BJ (cell line): ENCODE results near the gene ZNF439. TPM values are rescaled to one million over a fixed set of nuclear protein-coding genes. Genes with fewer than 3 reads are reported as not detected.
"Not testable (repeated sequence)": the region's sequence is repeated elsewhere in the genome, so short reads cannot be mapped to it uniquely, and the experiment has no call there.

ENCODE experiments used
- CTCF ChIA-PET: fragments of 350-600 bp; formaldehyde crosslinking; extraction: SDS; loops from one replicate; lab custom pipeline; 2021; ENCODE audit warnings: antibody characterized with exemption, inconsistent platforms; lab: Yijun Ruan, JAX
- POLR2A ChIA-PET: fragments of 300-600 bp; sonication (Branson Sonifier 250); formaldehyde crosslinking; extraction: SDS; loops from one replicate; lab custom pipeline; 2021; ENCODE audit warnings: antibody characterized with exemption; lab: Charles Lee
- DNase-seq: peaks from one replicate; pipeline ENCODE4 v3.0.0-alpha.2; 2011; ENCODE audit warnings: low read depth
- H3K27me3 ChIP-seq: 2 replicates; pipeline ENCODE4 v1.6.0; 2011; ENCODE audit warnings: low read length; ENCODE audit not compliant: control insufficient read depth, insufficient read depth
- H3K36me3 ChIP-seq: 2 replicates; pipeline ENCODE4 v1.5.1; 2011; ENCODE audit warnings: low read length; ENCODE audit not compliant: control insufficient read depth, insufficient read depth
- H3K4me3 ChIP-seq: 2 replicates; pipeline ENCODE4 v1.5.1; 2011; ENCODE audit warnings: low read depth, mild to moderate bottlenecking, control low read depth, low read length
- polyA plus RNA-seq: library from polyadenylated mRNA; depleted of rRNA; stranded (reverse); fragments of >200 nt; gene quantifications from 2 replicates; pipeline ENCODE4 v1.2.3, GENCODE V29; 2011; rRNA removed
- TF ChIP-seq, protein P1 (sequence below): IDR thresholded peaks from 2 replicates; pipeline ENCODE4 v1.5.1; 2011; ENCODE audit warnings: low read depth, mild to moderate bottlenecking, control low read depth, inconsistent platforms, low read length, moderate library complexity; ENCODE audit not compliant: insufficient read depth

Gene ZNF439
- polyA plus RNA-seq, 1 experiment, result 3.0 TPM

DNA sequence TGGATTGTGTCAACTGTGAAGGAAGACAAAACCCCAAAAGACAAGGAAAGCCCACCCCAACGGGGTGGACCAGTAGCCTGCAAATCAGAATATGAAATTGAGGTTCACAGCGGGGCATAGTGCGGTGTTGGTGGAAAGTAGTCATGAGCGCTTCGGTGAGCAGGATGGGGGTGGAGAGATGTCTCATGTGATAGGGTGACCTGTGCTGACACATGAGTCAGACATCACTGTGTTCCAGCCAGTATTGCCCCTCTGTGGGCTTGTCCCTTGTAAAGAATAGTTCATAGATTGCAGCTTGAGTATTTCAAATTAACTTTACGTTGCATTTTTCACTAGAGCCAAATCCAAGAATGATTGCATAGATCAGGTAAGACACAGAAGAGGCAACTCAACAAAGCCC, 46.3 kb downstream of the ZNF439 start:
- Histone ChIP-seq H3K36me3 (no peaks in the 10 kb centered on the region), H3K4me3 (no peak overlapping the region), H3K27me3 (no peaks in the 10 kb centered on the region)
- POLR2A ChIA-PET, result no interaction called here
- no peak for DNase-seq
- CTCF ChIA-PET, result interaction anchor here (0.6 to 0.9 kb wide), 2 partner anchors 26 to 133 kb away, joined by 3 read pairs; no protein-coding TSS in a partner anchor
- TF ChIP-seq, protein P1, sequence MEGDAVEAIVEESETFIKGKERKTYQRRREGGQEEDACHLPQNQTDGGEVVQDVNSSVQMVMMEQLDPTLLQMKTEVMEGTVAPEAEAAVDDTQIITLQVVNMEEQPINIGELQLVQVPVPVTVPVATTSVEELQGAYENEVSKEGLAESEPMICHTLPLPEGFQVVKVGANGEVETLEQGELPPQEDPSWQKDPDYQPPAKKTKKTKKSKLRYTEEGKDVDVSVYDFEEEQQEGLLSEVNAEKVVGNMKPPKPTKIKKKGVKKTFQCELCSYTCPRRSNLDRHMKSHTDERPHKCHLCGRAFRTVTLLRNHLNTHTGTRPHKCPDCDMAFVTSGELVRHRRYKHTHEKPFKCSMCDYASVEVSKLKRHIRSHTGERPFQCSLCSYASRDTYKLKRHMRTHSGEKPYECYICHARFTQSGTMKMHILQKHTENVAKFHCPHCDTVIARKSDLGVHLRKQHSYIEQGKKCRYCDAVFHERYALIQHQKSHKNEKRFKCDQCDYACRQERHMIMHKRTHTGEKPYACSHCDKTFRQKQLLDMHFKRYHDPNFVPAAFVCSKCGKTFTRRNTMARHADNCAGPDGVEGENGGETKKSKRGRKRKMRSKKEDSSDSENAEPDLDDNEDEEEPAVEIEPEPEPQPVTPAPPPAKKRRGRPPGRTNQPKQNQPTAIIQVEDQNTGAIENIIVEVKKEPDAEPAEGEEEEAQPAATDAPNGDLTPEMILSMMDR, result no peak

DNA sequence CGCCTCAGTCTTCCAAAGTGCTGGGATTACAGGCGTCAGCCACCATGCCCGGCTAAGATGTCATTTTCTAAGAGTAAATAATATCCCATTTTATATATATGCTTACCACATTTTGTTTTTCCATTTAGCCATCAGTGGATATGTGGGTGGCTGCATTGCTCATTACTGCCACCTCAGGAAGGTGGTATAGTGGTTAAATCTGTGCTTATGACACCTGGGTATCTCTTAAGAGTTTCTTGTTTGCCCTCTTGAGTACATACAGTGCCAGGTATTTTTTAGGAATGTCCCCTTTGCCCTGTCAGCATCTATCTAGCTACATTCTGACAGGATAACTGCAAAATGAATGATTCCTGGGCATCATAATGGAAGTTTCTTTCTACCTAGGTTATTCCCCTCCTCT, 53.7 kb downstream of the ZNF439 start:
- no peak for DNase-seq

DNA sequence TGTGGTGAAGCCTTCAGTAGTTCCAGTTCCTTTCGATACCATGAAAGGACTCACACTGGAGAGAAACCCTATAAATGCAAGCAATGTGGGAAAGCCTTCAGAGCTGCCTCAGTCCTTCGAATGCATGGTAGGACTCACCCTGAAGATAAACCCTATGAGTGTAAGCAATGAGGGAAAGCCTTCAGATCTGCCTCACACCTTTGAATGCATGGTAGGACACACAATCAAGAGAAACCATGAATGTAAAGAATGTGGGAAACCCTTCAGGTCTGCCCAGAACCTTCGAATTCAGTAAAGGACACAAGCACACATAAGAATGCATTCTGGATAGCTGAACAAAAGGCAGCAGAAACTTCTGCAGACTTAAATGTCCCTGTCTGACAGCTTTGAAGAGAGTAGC, 57.4 kb downstream of the ZNF439 start:
- no peak overlapping the region for H3K4me3 ChIP-seq
- no peak for DNase-seq
- CTCF ChIA-PET, result no interaction called here
- TF ChIP-seq, protein P1, result no peak
- peaks cover 7% of the 10 kb centered on the region for H3K36me3 ChIP-seq
- POLR2A ChIA-PET, result no interaction called here
- no peaks in the 10 kb centered on the region for H3K27me3 ChIP-seq

More for the DNA sequence above, 53.7 kb downstream of the ZNF439 start:
- CTCF ChIA-PET, result no interaction called here
- H3K36me3 ChIP-seq, result peaks cover 7% of the 10 kb centered on the region
- H3K27me3 ChIP-seq, result no peaks in the 10 kb centered on the region
- H3K4me3 ChIP-seq, result no peak overlapping the region
- POLR2A ChIA-PET, result no interaction called here
- TF ChIP-seq, protein P1, result no peak

DNA sequence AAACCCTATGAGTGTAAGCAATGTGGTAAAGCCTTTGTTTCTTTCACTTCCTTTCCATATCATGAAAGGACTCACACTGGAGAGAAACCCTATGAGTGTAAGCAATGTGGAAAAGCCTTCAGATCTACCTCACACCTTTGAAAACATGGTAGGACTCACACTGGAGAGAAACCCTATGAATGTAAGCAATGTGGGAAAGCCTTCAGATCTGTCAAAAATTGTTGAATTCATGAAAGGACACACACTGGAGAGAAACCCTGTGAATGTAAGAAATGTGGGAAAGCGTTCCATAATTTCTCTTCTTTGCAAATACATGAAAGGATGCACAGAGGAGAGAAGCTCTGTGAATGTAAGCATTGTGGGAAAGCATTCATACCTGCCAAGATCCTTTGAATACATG, 63.4 kb downstream of the ZNF439 start:
- POLR2A ChIA-PET, DNase-seq, H3K27me3 ChIP-seq, H3K4me3 ChIP-seq, CTCF ChIA-PET, H3K36me3 ChIP-seq: not testable (repeated sequence)

DNA sequence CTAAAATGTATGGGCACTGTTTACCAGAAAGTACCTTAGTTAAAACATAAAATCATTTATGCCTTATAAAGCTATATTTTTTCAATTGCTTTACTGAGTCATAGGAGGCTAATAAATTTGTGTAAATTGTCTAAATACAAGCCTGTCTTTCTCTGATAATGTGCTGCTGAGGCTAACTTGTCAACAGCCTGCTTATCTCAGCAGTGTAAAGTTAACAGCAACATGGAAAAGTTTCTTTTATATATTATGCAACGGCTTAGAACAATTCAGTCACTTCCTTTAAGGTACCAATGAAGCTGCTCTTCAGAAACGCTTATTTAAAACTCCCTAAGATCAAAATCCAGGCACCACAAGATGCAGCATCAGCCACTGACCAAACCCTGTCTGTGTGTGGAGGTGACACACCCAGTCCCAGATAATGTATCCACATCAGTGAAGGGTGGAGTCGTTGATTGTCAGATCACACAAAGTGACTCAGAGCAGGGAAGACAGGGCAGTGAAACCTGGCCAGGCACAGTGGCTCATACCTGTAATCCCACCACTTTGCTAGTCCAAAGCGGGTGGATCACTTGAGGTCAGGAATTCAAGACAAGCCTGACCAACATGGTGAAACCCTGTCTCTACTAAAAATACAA, 66.0 kb downstream of the ZNF439 start:
- H3K27me3 ChIP-seq, H3K4me3 ChIP-seq, H3K36me3 ChIP-seq, DNase-seq, POLR2A ChIA-PET: not testable (repeated sequence)
- CTCF ChIA-PET, result interaction anchor here (2.1 kb wide), 1 partner anchor 9 kb away, joined by 8 read pairs; no protein-coding TSS in a partner anchor

Other genes with a start within 250 kb of the ZNF439 start
- 1.9 and 2.9 TPM in 2 replicates for gene ZNF823, start 109.8 kb upstream of the ZNF439 start, polyA plus RNA-seq
- 3.4 and 5.4 TPM in 2 replicates for gene ZNF441, start 81.7 kb upstream of the ZNF439 start, polyA plus RNA-seq
- 0.67 and 1.3 TPM in 2 replicates for gene ZNF491, start 50.2 kb upstream of the ZNF439 start, polyA plus RNA-seq
- gene ZNF440, start 34.5 kb upstream of the ZNF439 start, polyA plus RNA-seq, result 2.0 and 3.8 TPM in 2 replicates
- gene ZNF69, start 39.1 kb downstream of the ZNF439 start, polyA plus RNA-seq, result 3.4 and 3.9 TPM in 2 replicates
- gene ZNF700, start 76.4 kb downstream of the ZNF439 start, polyA plus RNA-seq, result 2.5 and 4.8 TPM in 2 replicates
- gene ZNF763, start 116.3 kb downstream of the ZNF439 start, polyA plus RNA-seq, result 1.6 and 2.2 TPM in 2 replicates
- 1.8 and 2.3 TPM in 2 replicates for gene ZNF433, start 187.0 kb downstream of the ZNF439 start, polyA plus RNA-seq
- gene ZNF878, start 204.2 kb downstream of the ZNF439 start, polyA plus RNA-seq, result not detected in 2 replicates
- gene ZNF844, start 216.0 kb downstream of the ZNF439 start, polyA plus RNA-seq, result 2.8 and 4.5 TPM in 2 replicates